Fibroblast of pulmonary artery (primary cell): ENCODE data around the gene PHF19.

Experiments used
- DNase-seq: peaks from one replicate; pipeline ENCODE4 v3.0.0-alpha.2; 2010; ENCODE audit warnings: low read depth
- H3K4me3 ChIP-seq: replicated peaks from 2 replicates; pipeline ENCODE4 v1.5.1; 2011; ENCODE audit warnings: low read depth, mild to moderate bottlenecking, control low read depth, low read length, moderate library complexity
- CTCF ChIP-seq: IDR thresholded peaks from 2 replicates; pipeline ENCODE4 v1.5.1; 2011; ENCODE audit warnings: mild to moderate bottlenecking, control low read depth, low read length, inconsistent platforms; ENCODE audit errors: missing control alignments

The PHF19 gene

GRCh38 chr9:120921661-120922181, 44.7 kb upstream of the PHF19 start:
- TF ChIP-seq CTCF, result peak; percentile 17
- no peak for DNase-seq
- no peak overlapping the region for H3K4me3 ChIP-seq

DNA sequence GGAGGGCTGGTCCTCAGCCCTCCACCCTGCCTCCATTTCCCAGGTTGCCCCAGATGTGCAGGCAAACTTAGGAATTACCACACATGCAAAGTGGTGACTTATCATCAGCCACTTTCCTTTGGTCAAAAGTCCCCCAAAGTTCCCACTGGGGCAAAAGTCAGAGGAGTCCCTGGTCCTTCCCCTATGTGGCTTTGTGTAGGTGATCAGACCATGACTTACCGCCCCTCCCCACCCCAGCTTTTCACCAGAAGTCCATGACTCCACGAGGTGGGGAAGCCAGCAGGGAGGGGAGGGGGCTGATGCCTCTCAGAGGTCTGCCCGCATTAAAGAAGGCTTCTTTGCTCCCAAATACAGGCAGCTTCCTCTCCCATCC, 43.8 kb upstream of the PHF19 start:
- no peak for TF ChIP-seq CTCF
- H3K4me3 ChIP-seq, result no peak overlapping the region
- DNase-seq, result no peak

- H3K4me3 ChIP-seq, result no peak overlapping the region
- no peak for DNase-seq
- TF ChIP-seq CTCF, result no peak
Observed at GRCh38 chr9:120919843-120920805, 43.1 kb upstream of the PHF19 start.

GRCh38 chr9:120918931-120919842, 42.2 kb upstream of the PHF19 start:
- no peak for DNase-seq
- no peak overlapping the region for H3K4me3 ChIP-seq
- no peak for TF ChIP-seq CTCF

DNA sequence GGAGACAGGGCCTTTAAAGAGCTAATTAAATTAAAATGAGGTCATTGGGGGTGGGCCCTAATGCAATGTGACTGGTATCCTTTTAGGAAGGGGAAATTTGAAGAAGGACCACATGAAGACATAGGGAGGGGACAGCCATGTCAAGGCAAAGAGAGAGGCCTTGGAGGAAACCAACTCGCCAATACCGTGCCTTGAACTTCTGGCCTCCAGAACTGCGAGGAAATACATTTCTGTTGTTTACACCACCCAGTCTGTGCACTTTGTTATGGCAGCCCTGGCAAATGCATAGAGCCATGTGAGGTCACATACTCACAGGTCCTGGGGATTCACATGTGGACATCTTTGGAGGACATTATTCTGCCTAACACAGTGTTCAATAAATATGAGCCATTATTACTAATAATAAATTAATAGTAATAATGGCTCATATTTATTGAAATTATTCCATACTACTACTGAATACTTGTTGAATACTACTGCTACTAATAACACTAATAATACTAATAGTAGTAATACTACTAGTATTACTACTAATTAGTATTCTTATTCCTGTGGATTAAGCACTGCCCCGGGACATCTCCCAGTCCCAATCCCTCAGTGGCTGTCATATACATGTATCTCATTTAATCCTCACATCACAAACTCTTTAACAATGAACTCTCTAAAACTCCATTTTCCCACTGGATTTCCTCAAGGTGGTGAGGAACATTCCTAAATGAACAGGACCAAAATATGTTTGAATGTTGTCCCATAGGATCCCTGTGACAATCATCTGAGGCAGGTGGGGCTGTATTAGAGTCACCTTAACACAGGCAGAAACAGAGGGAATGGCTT, 41.2 kb upstream of the PHF19 start:
- DNase-seq, result no peak

More for the DNA sequence above, 41.2 kb upstream of the PHF19 start:
- no peak overlapping the region for H3K4me3 ChIP-seq
- no peak for TF ChIP-seq CTCF
